Esophagus squamous epithelium (tissue), 5 donors: ENCODE results near the gene GALNT11. TPM values are rescaled to one million over a fixed set of nuclear protein-coding genes. Genes with fewer than 3 reads are reported as not detected.

Experiments used
- DNase-seq: peaks from one replicate; lab custom pipeline; 2025; lab: John Stamatoyannopoulos, UW
- H3K27ac ChIP-seq, 4 donors: fragments of 200-600 bp; sonication (generic); one replicate each; pipeline ENCODE4 v1.5.1; 2016 to 2019; ENCODE audit warnings: mild to moderate bottlenecking in 1 of 4
- H3K27me3 ChIP-seq, 4 donors: fragments of 200-600 bp; sonication (generic); 1 replicate in 3 of 4; 2 replicates in 1 of 4; pipeline versions ENCODE4 v1.5.1 to v1.6.0; 2017 to 2021; ENCODE audit warnings: antibody characterized with exemption in 1 of 4
- H3K36me3 ChIP-seq, 3 donors: fragments of 200-600 bp; sonication (generic); one replicate each; pipeline ENCODE4 v1.5.1; 2016 to 2019
- H3K4me1 ChIP-seq, 3 donors: fragments of 200-600 bp; sonication (generic); one replicate each; pipeline ENCODE4 v1.5.1; 2017 to 2019
- H3K4me3 ChIP-seq, 4 donors: fragments of 200-600 bp; sonication (generic); 1 replicate in 3 of 4; 2 replicates in 1 of 4; pipeline ENCODE4 v1.5.1; 2016 to 2019; ENCODE audit warnings: mild to moderate bottlenecking in 2 of 4, moderate library complexity in 1 of 4
- H3K9me3 ChIP-seq, 3 donors: fragments of 200-600 bp; sonication (generic); one replicate each; pipeline ENCODE4 v1.5.1; 2016 to 2019
- CTCF ChIP-seq, 6 experiments: fragments of 450-650 bp in 4 of 6; fragments of 200-600 bp in 2 of 6; sonication (generic) in 2 of 6; IDR thresholded peaks; one replicate each; pipeline ENCODE4 v1.5.1; 2016 to 2019; ENCODE audit warnings: antibody characterized with exemption in 6 of 6, mild to moderate bottlenecking in 4 of 6, moderate library complexity in 4 of 6
- POLR2A ChIP-seq, 4 donors: fragments of 450-650 bp; IDR thresholded peaks; one replicate each; pipeline ENCODE4 v1.6.1; 2017; ENCODE audit warnings: antibody characterized with exemption in 4 of 4, mild to moderate bottlenecking in 4 of 4, moderate library complexity in 3 of 4
- WGBS, 2 donors: methylation state at CpG; one replicate each; pipeline ENCODE4 v1.1.5; 2018; 5-methylcytosine and 5-hydroxymethylcytosine counted together
- intact Hi-C: fragments of 100-400 bp; cut with DNase I; formaldehyde crosslinking; loops from one replicate; pipeline ENCODE4 v1.15.0; 2022
- total RNA-seq, 4 donors: library from RNA; depleted of rRNA; stranded (reverse); fragments of >200 nt; gene quantifications; one replicate each; pipeline ENCODE4 v1.1.0, GENCODE V29; 2016
- donor health status: DM: yes; HTN: yes; CAD: no.

GALNT11 gene
- total RNA-seq, 4 donors from 2014 or later: 26.9 to 53.3 (median 33.6) TPM

- Histone ChIP-seq H3K27me3 (no peaks in the 10 kb centered on the region), H3K9me3 (no peaks in the 10 kb centered on the region), H3K27ac (no peak overlapping the region), H3K4me1 (peaks cover 0 to 13% (median 0%) of the 10 kb centered on the region in 3 donors), H3K36me3 (peaks cover 13 to 100% (median 50%) of the 10 kb centered on the region in 3 donors), H3K4me3 (no peak overlapping the region)
- TF ChIP-seq CTCF (IDR thresholded peaks at IDR 0.05) (no peak), POLR2A (IDR thresholded peaks at IDR 0.05) (no peak)
- 95 to 98% methylated on average over 3 to 4 of the region's 5 CpGs for WGBS, 2 donors
- intact Hi-C loops: no loop called here
- no peak for DNase-seq
These were observed 123.2 kb downstream of the GALNT11 start for GRCh38 chr7:152148706-152149105.

GRCh38 chr7:152149363-152149762 is 123.9 kb downstream of the GALNT11 start:
- Histone ChIP-seq H3K27me3 (no peaks in the 10 kb centered on the region), H3K36me3 (peaks cover 10 to 100% (median 52%) of the 10 kb centered on the region in 3 donors), H3K9me3 (no peaks in the 10 kb centered on the region), H3K4me1 (peaks cover 0 to 13% (median 0%) of the 10 kb centered on the region in 3 donors), H3K27ac (no peak overlapping the region), H3K4me3 (no peak overlapping the region)
- TF ChIP-seq POLR2A (IDR thresholded peaks at IDR 0.05): no peak
- TF ChIP-seq CTCF (IDR thresholded peaks at IDR 0.05): no peak
- WGBS, 2 donors: 80 to 84% methylated on average over 6 of the region's 6 CpGs
- DNase-seq: no peak
- intact Hi-C loops: no loop called here

GRCh38 chr7:152152267-152152666 is 126.8 kb downstream of the GALNT11 start:
- no peak for TF ChIP-seq POLR2A (IDR thresholded peaks at IDR 0.05)
- no peak for TF ChIP-seq CTCF (IDR thresholded peaks at IDR 0.05)
- WGBS, 2 donors: 86 to 92% methylated on average over 5 of the region's 5 CpGs
- peaks cover 14 to 100% (median 43%) of the 10 kb centered on the region in 3 donors for H3K36me3 ChIP-seq
- H3K9me3 ChIP-seq: no peaks in the 10 kb centered on the region
- H3K4me3 ChIP-seq: no peak overlapping the region
- no peak overlapping the region for H3K27ac ChIP-seq
- intact Hi-C loops: no loop called here
- no peaks in the 10 kb centered on the region for H3K4me1 ChIP-seq
- no peaks in the 10 kb centered on the region for H3K27me3 ChIP-seq
- no peak for DNase-seq

GRCh38 chr7:152158801-152159587 is 133.5 kb downstream of the GALNT11 start:
- intact Hi-C loops: no loop called here
- no peak overlapping the region for H3K4me3 ChIP-seq
- no peaks in the 10 kb centered on the region for H3K9me3 ChIP-seq
- 70 to 79% methylated on average over 10 to 11 of the region's 11 CpGs for WGBS, 2 donors
- H3K36me3 ChIP-seq: peaks cover 20 to 100% (median 32%) of the 10 kb centered on the region in 3 donors
- TF ChIP-seq CTCF (IDR thresholded peaks at IDR 0.05) (no peak), POLR2A (IDR thresholded peaks at IDR 0.05) (no peak)
- H3K27ac ChIP-seq: peak overlapping the region in 1 of 4 donors; percentile 35
- no peak for DNase-seq
- H3K27me3 ChIP-seq: no peaks in the 10 kb centered on the region
- no peaks in the 10 kb centered on the region for H3K4me1 ChIP-seq

GRCh38 chr7:152161171-152161570 is 135.7 kb downstream of the GALNT11 start:
- H3K4me1 ChIP-seq: no peaks in the 10 kb centered on the region

More at GRCh38 chr7:152161171-152161570, 135.7 kb downstream of the GALNT11 start:
- no peak for DNase-seq
- H3K4me3 ChIP-seq: no peak overlapping the region
- no peak for TF ChIP-seq CTCF (IDR thresholded peaks at IDR 0.05)
- no peak for TF ChIP-seq POLR2A (IDR thresholded peaks at IDR 0.05)
- peaks cover 16 to 99% (median 36%) of the 10 kb centered on the region in 3 donors for H3K36me3 ChIP-seq
- no peak overlapping the region for H3K27ac ChIP-seq
- no peaks in the 10 kb centered on the region for H3K9me3 ChIP-seq
- intact Hi-C loops: no loop called here
- no peaks in the 10 kb centered on the region for H3K27me3 ChIP-seq
